Endothelial cell of umbilical vein (primary cell): ENCODE data around the gene PRKCZ. TPM values are rescaled to one million over a fixed set of nuclear protein-coding genes. Genes with fewer than 3 reads are reported as not detected.

ENCODE experiments used
- BruUV-seq: library from RNA; stranded (reverse); fragments of 400-500 nt; replicated peaks from 2 replicates; lab custom pipeline; 2021; lab: Mats Ljungman, UMichigan
- CTCF ChIA-PET: fragments of 300-600, 350-600 bp; sonication (Branson Sonifier 250); formaldehyde crosslinking; loops from one replicate; lab custom pipeline; 2021; ENCODE audit warnings: antibody characterized with exemption, inconsistent platforms; lab: Charles Lee
- POLR2A ChIA-PET: fragments of 300-600, 350-600 bp; sonication (Branson Sonifier 250); formaldehyde crosslinking; loops from one replicate; lab custom pipeline; 2021; ENCODE audit warnings: antibody characterized with exemption, inconsistent platforms; lab: Charles Lee
- DNase-seq: peaks from one replicate; pipeline ENCODE4 v3.0.0-alpha.2; 2011; ENCODE audit warnings: low read depth, low spot score
- FAIRE-seq: peaks from 2 replicates; lab custom pipeline; 2011; peaks lifted over from hg19 to GRCh38; lab: Jason Lieb, UNC
- H2AFZ ChIP-seq: 2 replicates; pipeline ENCODE4 v1.6.0; 2012; ENCODE audit warnings: low read depth, low read length, control low read depth, inconsistent platforms
- H3K27ac ChIP-seq: 2 replicates; pipeline ENCODE4 v1.5.1; 2011; ENCODE audit warnings: low read depth, mild to moderate bottlenecking, control low read depth, low read length, moderate library complexity; ENCODE audit not compliant: insufficient read depth
- H3K27me3 ChIP-seq, 2 experiments: 2 replicates each; pipeline versions ENCODE4 v1.6.0 to v1.6.1; 2011; ENCODE audit warnings: low read length in 2 of 2, mixed read lengths in 1 of 2; ENCODE audit not compliant: control insufficient read depth in 2 of 2, insufficient read depth in 2 of 2
- H3K36me3 ChIP-seq, 2 experiments: 2 replicates in 1 of 2; 3 replicates in 1 of 2; pipeline ENCODE4 v1.5.1; 2011; ENCODE audit warnings: low read length in 2 of 2, mild to moderate bottlenecking in 1 of 2, moderate library complexity in 1 of 2; ENCODE audit not compliant: control insufficient read depth in 2 of 2, insufficient read depth in 2 of 2; ENCODE audit errors: extremely low read depth in 1 of 2
- H3K4me1 ChIP-seq: 3 replicates; pipeline ENCODE4 v1.5.1; 2011; ENCODE audit warnings: mild to moderate bottlenecking, low read length; ENCODE audit not compliant: control insufficient read depth, insufficient read depth; ENCODE audit errors: extremely low read depth
- H3K4me2 ChIP-seq: 2 replicates; pipeline ENCODE4 v1.6.1; 2011; ENCODE audit warnings: low read length, control low read depth, mixed read lengths; ENCODE audit not compliant: insufficient read depth
- H3K4me3 ChIP-seq, 3 experiments: fragments of 200-600 bp in 1 of 3; sonication (generic), shearing (Covaris generic) in 1 of 3; replicated peaks in 1 of 3; 2 replicates each; pipeline ENCODE4 v1.5.1; 2011 to 2016; ENCODE audit warnings: control low read depth in 3 of 3, low read length in 3 of 3, mild to moderate bottlenecking in 2 of 3, inconsistent platforms in 1 of 3, low read depth in 1 of 3, moderate library complexity in 1 of 3; ENCODE audit not compliant: insufficient read depth in 1 of 3
- H3K79me2 ChIP-seq: 2 replicates; pipeline ENCODE4 v1.6.0; 2012; ENCODE audit warnings: low read length, inconsistent platforms; ENCODE audit not compliant: control insufficient read depth, insufficient read depth
- H3K9ac ChIP-seq: replicated peaks from 2 replicates; pipeline ENCODE3; 2011; ENCODE audit warnings: low read length, control low read depth; ENCODE audit not compliant: insufficient read depth; ENCODE audit errors: extremely low read depth
- H3K9me1 ChIP-seq: replicated peaks from 3 replicates; pipeline ENCODE4 v1.6.0; 2011; ENCODE audit warnings: mild to moderate bottlenecking, low read length; ENCODE audit not compliant: control insufficient read depth, insufficient read depth; ENCODE audit errors: extremely low read depth
- H3K9me3 ChIP-seq: replicated peaks from 2 replicates; pipeline ENCODE4 v1.5.1; 2012; ENCODE audit warnings: low read length, inconsistent platforms; ENCODE audit not compliant: control insufficient read depth, insufficient read depth
- H4K20me1 ChIP-seq: replicated peaks from 2 replicates; pipeline ENCODE3; 2011; ENCODE audit warnings: mild to moderate bottlenecking, low read length; ENCODE audit not compliant: control insufficient read depth, insufficient read depth; ENCODE audit errors: extremely low read depth
- CTCF ChIP-seq, 2 donors: IDR thresholded peaks; 1 replicate in 1 of 2; 2 replicates in 1 of 2; pipeline ENCODE4 v1.5.1; 2011; ENCODE audit warnings: low read length in 2 of 2, mild to moderate bottlenecking in 2 of 2, moderate library complexity in 2 of 2, control low read depth in 1 of 2, inconsistent platforms in 1 of 2, low read depth in 1 of 2; ENCODE audit not compliant: insufficient read depth in 1 of 2; ENCODE audit errors: extremely low read depth in 1 of 2
- EZH2 ChIP-seq: IDR thresholded peaks from 2 replicates; pipeline ENCODE4 v1.6.1; 2012; ENCODE audit warnings: borderline replicate concordance, low read depth, mild to moderate bottlenecking, moderate library complexity, low read length, inconsistent platforms; ENCODE audit not compliant: severe bottlenecking
- FOS ChIP-seq: IDR thresholded peaks from 2 replicates; pipeline ENCODE4 v1.6.1; 2011; ENCODE audit warnings: mild to moderate bottlenecking, low read length, moderate library complexity, borderline replicate concordance; ENCODE audit not compliant: insufficient read depth
- GATA2 ChIP-seq: IDR thresholded peaks from 2 replicates; pipeline ENCODE4 v1.7.0; 2011; ENCODE audit warnings: low read depth, mild to moderate bottlenecking, moderate library complexity, mixed read lengths, low read length; ENCODE audit not compliant: insufficient read length, insufficient read depth
- JUN ChIP-seq: IDR thresholded peaks from 2 replicates; pipeline ENCODE4 v1.6.1; 2011; ENCODE audit warnings: borderline replicate concordance, low read depth; ENCODE audit not compliant: insufficient read length, insufficient read depth
- MAX ChIP-seq: IDR thresholded peaks from 2 replicates; pipeline ENCODE4 v1.6.1; 2011; ENCODE audit not compliant: insufficient read depth, insufficient read length
- MYC ChIP-seq: IDR thresholded peaks from one replicate; pipeline ENCODE4 v1.6.1; 2011; ENCODE audit warnings: mild to moderate bottlenecking, low read depth, low read length
- POLR2A ChIP-seq: IDR thresholded peaks from 2 replicates; pipeline ENCODE4 v1.6.1; 2012; ENCODE audit warnings: low read depth, mild to moderate bottlenecking, control low read depth, low read length
- POLR2AphosphoS5 ChIP-seq: IDR thresholded peaks from 2 replicates; pipeline ENCODE4 v1.6.1; 2012; ENCODE audit warnings: low read depth, mild to moderate bottlenecking, control low read depth, low read length, moderate library complexity; ENCODE audit not compliant: insufficient read depth
- dilution Hi-C: fragments of 300-500 bp; cut with MboI; formaldehyde crosslinking; loops from one replicate; pipeline ENCODE4 v1.15.0; 2019; ENCODE audit warnings: low sequenced_read_pairs; ENCODE audit not compliant: extremely low pct_ligation_motif_present
- intact Hi-C: fragments of 100-400 bp; cut with micrococcal nuclease; formaldehyde crosslinking; loops from one replicate; pipeline ENCODE4 v1.10.0; 2022
- polyA plus RNA-seq, 4 experiments: library from polyadenylated mRNA; depleted of rRNA in 3 of 4; stranded (reverse) in 3 of 4; unstranded in 1 of 4; fragments of >200 nt; gene quantifications; 2 replicates each; pipeline versions ENCODE4 v1.2.1 to v1.2.3, GENCODE V29; 2011 to 2012; ENCODE audit warnings: missing spikeins in 1 of 4
- total RNA-seq: library from RNA; stranded (reverse); gene quantifications from 2 replicates; pipeline ENCODE4 v1.2.3, GENCODE V29; 2021

Gene PRKCZ
- total and polyA plus RNA-seq, 2 donors (not counting 3 experiments of a cell fraction or from before 2014, with no cell fraction given) = 0.22 to 1.7 TPM

- DNase-seq (no peak), FAIRE-seq (no peak)
- dilution Hi-C loops (no loop called here), intact Hi-C loops (no loop called here)
- Histone ChIP-seq H3K36me3 (no peaks in the 10 kb centered on the region), H3K4me2 (no peak within 1 kb of the TSS), H2AFZ (no peak within 1 kb of the TSS), H3K9me1 (no peaks in the 10 kb centered on the region), H3K4me1 (no peaks in the 10 kb centered on the region), H4K20me1 (no peaks in the 10 kb centered on the region), H3K9ac (no peak within 1 kb of the TSS), H3K27me3 (peaks cover 5 to 17% of the 10 kb centered on the region in 2 experiments), H3K9me3 (no peaks in the 10 kb centered on the region), H3K79me2 (no peaks in the 10 kb centered on the region), H3K27ac (no peak within 1 kb of the TSS), H3K4me3 (no peak within 1 kb of the TSS)
- TF ChIP-seq EZH2 (peak; percentile 50), CTCF (IDR thresholded peaks at IDR 0.05; ENCODE audit: extremely low read depth in 1 of 2, insufficient read depth in 1 of 2, low read depth in 1 of 2, low read length in 2 of 2) (no peak)
- ChIA-PET POLR2A (no interaction called here), CTCF (interaction anchor here (4.0 kb wide), 1 partner anchor 41 kb away, joined by 15 read pairs; no protein-coding TSS in a partner anchor)
- BruUV-seq = no TSS peak
These were observed 46.6 kb upstream of the PRKCZ start, which contains the start of gene CFAP74 for GRCh38 chr1:2003541-2004131. Gene CFAP74 (minus strand): TSS chr1:2003786. CDS start chr1:1990956, 12,830 bp downstream.

- H3K4me3 ChIP-seq = no peak overlapping the region
- H3K4me1 ChIP-seq = no peaks in the 10 kb centered on the region
- no peaks in the 10 kb centered on the region for H3K9me3 ChIP-seq
- H2AFZ ChIP-seq = no peak overlapping the region
- H3K36me3 ChIP-seq = no peaks in the 10 kb centered on the region
- H3K27ac ChIP-seq = no peak overlapping the region
- H3K27me3 ChIP-seq = peaks cover 5 to 17% of the 10 kb centered on the region in 2 experiments
- POLR2A ChIA-PET = no interaction called here
- H3K4me2 ChIP-seq = no peak overlapping the region
- no peak for FAIRE-seq
- no TSS peak for BruUV-seq
- H3K79me2 ChIP-seq = no peaks in the 10 kb centered on the region
- no peaks in the 10 kb centered on the region for H3K9me1 ChIP-seq
- intact Hi-C loops (no loop called here), dilution Hi-C loops (no loop called here)
- DNase-seq = no peak
- H4K20me1 ChIP-seq = no peaks in the 10 kb centered on the region
- H3K9ac ChIP-seq = no peak overlapping the region
- CTCF ChIA-PET = interaction anchor here (4.0 kb wide), 1 partner anchor 40 kb away, joined by 15 read pairs; no protein-coding TSS in a partner anchor
- TF ChIP-seq CTCF (IDR thresholded peaks at IDR 0.05; ENCODE audit: extremely low read depth in 1 of 2, insufficient read depth in 1 of 2, low read depth in 1 of 2, low read length in 2 of 2) = no peak
- no peak for TF ChIP-seq MYC
- no peak for TF ChIP-seq POLR2A
- no peak for TF ChIP-seq POLR2AphosphoS5
- TF ChIP-seq GATA2 = no peak
- no peak for TF ChIP-seq JUN
- no peak for TF ChIP-seq EZH2
- TF ChIP-seq FOS = no peak
- TF ChIP-seq MAX = no peak
These were observed 45.4 kb upstream of the PRKCZ start for GRCh38 chr1:2004856-2005255.
